HepG2 (cell line): ENCODE data around the gene LOXL4. TPM values are rescaled to one million over a fixed set of nuclear protein-coding genes. Genes with fewer than 3 reads are reported as not detected.

Experiments
- CCDC6 ChIP-seq: sonication (generic); formaldehyde crosslinking; IDR thresholded peaks from 2 replicates; pipeline ENCODE4 v1.8.1; 2022; ENCODE audit warnings: mild to moderate bottlenecking, missing genetic modification reagents, moderate library complexity
- CENPBD1 ChIP-seq: sonication (generic); formaldehyde crosslinking; IDR thresholded peaks from 2 replicates; pipeline ENCODE4 v1.8.0; 2022; ENCODE audit warnings: missing genetic modification reagents, low read depth, mild to moderate bottlenecking, borderline replicate concordance
- ELF1 ChIP-seq: sonication (generic); formaldehyde crosslinking; IDR thresholded peaks from 2 replicates; pipeline ENCODE4 v1.4.0; 2020; ENCODE audit warnings: missing genetic modification reagents
- FOXO4 ChIP-seq: sonication (generic); formaldehyde crosslinking; conservative IDR thresholded peaks from 2 replicates; pipeline ENCODE4 v1.8.1; 2023; ENCODE audit warnings: missing genetic modification reagents
- MLLT10 ChIP-seq: sonication (generic); formaldehyde crosslinking; IDR thresholded peaks from 2 replicates; pipeline ENCODE4 v1.4.0; 2020; ENCODE audit warnings: missing genetic modification reagents
- POGZ ChIP-seq: sonication (generic); formaldehyde crosslinking; IDR thresholded peaks from 2 replicates; pipeline ENCODE4 v1.4.0; 2020; ENCODE audit warnings: mild to moderate bottlenecking, missing genetic modification reagents
- PRMT3 ChIP-seq: sonication (generic); formaldehyde crosslinking; IDR thresholded peaks from 2 replicates; pipeline ENCODE4 v1.8.1; 2022; ENCODE audit warnings: low read depth, mild to moderate bottlenecking, moderate library complexity, missing genetic modification reagents, borderline replicate concordance
- SAP130 ChIP-seq: IDR thresholded peaks from 2 replicates; pipeline ENCODE4 v1.6.1; 2016; ENCODE audit warnings: low read depth
- ZNF367 ChIP-seq: sonication (generic); formaldehyde crosslinking; IDR thresholded peaks from 2 replicates; pipeline ENCODE4 v1.4.0; 2020; ENCODE audit warnings: missing genetic modification reagents, borderline replicate concordance
- ZNF607 ChIP-seq: sonication (generic); formaldehyde crosslinking; IDR thresholded peaks from 2 replicates; pipeline ENCODE4 v1.5.1; 2020; ENCODE audit warnings: missing genetic modification reagents, mild to moderate bottlenecking, borderline replicate concordance
- polyA plus RNA-seq, 8 experiments: library from polyadenylated mRNA; depleted of rRNA in 3 of 8; stranded (reverse) in 7 of 8; unstranded in 1 of 8; fragments of >200 nt; fragmentation: Illumina TruSeq in 4 of 8; extraction: Trizol in 4 of 8; gene quantifications; 2 replicates each; pipeline versions ENCODE4 v1.2.1 to v1.2.3, GENCODE V29; 2011 to 2016; ENCODE audit warnings: low read depth in 4 of 8, missing spikeins in 1 of 8, mixed read lengths in 1 of 8; ENCODE audit not compliant: insufficient read depth in 1 of 8
- total RNA-seq, 5 experiments: library from RNA; depleted of rRNA; stranded (reverse); fragments of >200 nt; fragmentation: Illumina TruSeq; extraction: Trizol; gene quantifications; 2 replicates each; pipeline ENCODE4 v1.2.3, GENCODE V29; 2016; ENCODE audit warnings: low read depth in 1 of 5

Gene LOXL4
- total and polyA plus RNA-seq, 2 of the 13 experiments (the other 11 are each of a cell fraction or from before 2014, with no cell fraction given): 8.8 to 21.1 TPM

GRCh38 chr10:98268694-98269431 is 869 bp upstream of the LOXL4 start (continued):
- TF ChIP-seq CENPBD1 (no peak), ZNF607 (CRISPR knock-in tag) (no peak), CCDC6 (CRISPR knock-in tag) (no peak), FOXO4 (CRISPR knock-in tag) (no peak), ZNF367 (no peak), SAP130 (no peak; the same call in 1 of the 2 replicates), PRMT3 (CRISPR knock-in tag) (no peak), POGZ (CRISPR knock-in tag) (no peak), ELF1 (CRISPR knock-in tag) (no peak), MLLT10 (no peak)
- TF ChIP-seq, all 625 proteins: peak for 53
